Esophagus muscularis mucosa (tissue), 4 donors: ENCODE results near the gene TNFAIP8L2. TPM values are rescaled to one million over a fixed set of nuclear protein-coding genes. Genes with fewer than 3 reads are reported as not detected.

Experiments
- DNase-seq: peaks from one replicate; pipeline ENCODE4 v3.0.0-alpha.2; 2017; ENCODE audit errors: extremely low spot score
- H3K27ac ChIP-seq, 4 donors: fragments of 200-600 bp; sonication (generic); replicated peaks in 1 of 4; 1 replicate in 3 of 4; 2 replicates in 1 of 4; pipeline ENCODE4 v1.5.1; 2016 to 2019; ENCODE audit warnings: mild to moderate bottlenecking in 1 of 4
- H3K27me3 ChIP-seq, 4 donors: fragments of 200-600 bp; sonication (generic); one replicate each; pipeline versions ENCODE4 v1.5.1 to v1.6.0; 2016 to 2019
- H3K36me3 ChIP-seq, 4 donors: fragments of 200-600 bp; sonication (generic); one replicate each; pipeline ENCODE4 v1.5.1; 2016 to 2019
- H3K4me1 ChIP-seq, 4 donors: fragments of 200-600 bp; sonication (generic); one replicate each; pipeline ENCODE4 v1.5.1; 2016 to 2019
- H3K4me3 ChIP-seq, 4 donors: fragments of 200-600 bp; sonication (generic); 1 replicate in 2 of 4; 2 replicates in 2 of 4; pipeline ENCODE4 v1.5.1; 2016 to 2019; ENCODE audit warnings: mild to moderate bottlenecking in 4 of 4, moderate library complexity in 1 of 4
- H3K9me3 ChIP-seq, 4 donors: fragments of 200-600 bp; sonication (generic); 1 replicate in 3 of 4; 2 replicates in 1 of 4; pipeline ENCODE4 v1.5.1; 2016 to 2019
- EP300 ChIP-seq: sonication (generic); formaldehyde crosslinking; IDR thresholded peaks from one replicate; pipeline ENCODE4 v1.6.1; 2017; ENCODE audit warnings: antibody characterized with exemption
- POLR2A ChIP-seq: fragments of 450-650 bp; IDR thresholded peaks from one replicate; pipeline ENCODE4 v1.6.1; 2017; ENCODE audit warnings: antibody characterized with exemption, moderate library complexity, mild to moderate bottlenecking, low read depth
- POLR2AphosphoS5 ChIP-seq, 2 donors: sonication (generic); formaldehyde crosslinking; IDR thresholded peaks; one replicate each; pipeline ENCODE4 v1.6.1; 2017; ENCODE audit warnings: antibody characterized with exemption in 2 of 2
- WGBS: methylation state at CpG from one replicate; pipeline ENCODE4 v1.1.5; 2018; 5-methylcytosine and 5-hydroxymethylcytosine counted together
- intact Hi-C: fragments of 100-400 bp; cut with DNase I; formaldehyde crosslinking; loops from one replicate; pipeline ENCODE4 v1.15.1; 2023
- total RNA-seq, 4 donors: library from RNA; depleted of rRNA; stranded (reverse); fragments of >200 nt; gene quantifications; one replicate each; pipeline versions ENCODE4 v1.1.0 to v1.2.1, GENCODE V29; 2016
- TF ChIP-seq, protein P1 (sequence below), 3 experiments: fragments of 200-600 bp in 2 of 3; fragments of 450-650 bp in 1 of 3; sonication (generic) in 2 of 3; IDR thresholded peaks; one replicate each; pipeline ENCODE4 v1.5.1; 2017 to 2019; ENCODE audit warnings: antibody characterized with exemption in 3 of 3, mild to moderate bottlenecking in 2 of 3, moderate library complexity in 1 of 3

Gene TNFAIP8L2
- total RNA-seq = 1 to 10 TPM; 2.8 to 8.3 (median 5.0) TPM

GRCh38 chr1:151156515-151156819 lies at the start of gene TNFAIP8L2:
TSS of gene TNFAIP8L2 (plus strand) at chr1:151156649. CDS start at chr1:151158698, 2,049 bp downstream.
- TF ChIP-seq, protein P1, sequence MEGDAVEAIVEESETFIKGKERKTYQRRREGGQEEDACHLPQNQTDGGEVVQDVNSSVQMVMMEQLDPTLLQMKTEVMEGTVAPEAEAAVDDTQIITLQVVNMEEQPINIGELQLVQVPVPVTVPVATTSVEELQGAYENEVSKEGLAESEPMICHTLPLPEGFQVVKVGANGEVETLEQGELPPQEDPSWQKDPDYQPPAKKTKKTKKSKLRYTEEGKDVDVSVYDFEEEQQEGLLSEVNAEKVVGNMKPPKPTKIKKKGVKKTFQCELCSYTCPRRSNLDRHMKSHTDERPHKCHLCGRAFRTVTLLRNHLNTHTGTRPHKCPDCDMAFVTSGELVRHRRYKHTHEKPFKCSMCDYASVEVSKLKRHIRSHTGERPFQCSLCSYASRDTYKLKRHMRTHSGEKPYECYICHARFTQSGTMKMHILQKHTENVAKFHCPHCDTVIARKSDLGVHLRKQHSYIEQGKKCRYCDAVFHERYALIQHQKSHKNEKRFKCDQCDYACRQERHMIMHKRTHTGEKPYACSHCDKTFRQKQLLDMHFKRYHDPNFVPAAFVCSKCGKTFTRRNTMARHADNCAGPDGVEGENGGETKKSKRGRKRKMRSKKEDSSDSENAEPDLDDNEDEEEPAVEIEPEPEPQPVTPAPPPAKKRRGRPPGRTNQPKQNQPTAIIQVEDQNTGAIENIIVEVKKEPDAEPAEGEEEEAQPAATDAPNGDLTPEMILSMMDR (IDR thresholded peaks at IDR 0.05) = no peak
- TF ChIP-seq POLR2A (no peak), POLR2AphosphoS5 (IDR thresholded peaks at IDR 0.05) (no peak), EP300 (no peak)
- no peaks in the 10 kb centered on the region for H3K27me3 ChIP-seq

DNA sequence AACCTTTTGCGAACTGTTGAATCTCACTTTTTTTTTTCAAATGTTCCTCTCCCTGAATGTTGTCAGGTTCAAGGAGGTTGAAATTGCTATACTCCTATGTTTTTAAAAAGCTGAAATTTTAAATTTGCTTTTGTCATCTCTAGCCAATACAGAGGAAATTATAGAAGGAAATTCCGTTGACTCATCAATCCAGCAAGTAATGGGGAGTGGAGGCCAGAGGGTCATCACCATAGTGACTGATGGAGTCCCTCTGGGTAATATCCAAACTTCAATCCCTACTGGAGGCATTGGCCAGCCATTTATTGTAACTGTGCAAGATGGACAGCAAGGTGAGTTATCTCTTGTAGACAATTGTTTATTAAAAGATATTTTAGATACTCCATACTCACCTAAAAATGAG lies 49.6 kb upstream of the TNFAIP8L2 start:
- DNase-seq = no peak
- Histone ChIP-seq H3K4me1 (no peaks in the 10 kb centered on the region), H3K27me3 (no peaks in the 10 kb centered on the region), H3K4me3 (no peak overlapping the region), H3K27ac (no peak overlapping the region), H3K36me3 (peaks cover 5 to 84% (median 46%) of the 10 kb centered on the region in 4 donors), H3K9me3 (no peaks in the 10 kb centered on the region)
- TF ChIP-seq EP300 = no peak
- TF ChIP-seq POLR2AphosphoS5 (IDR thresholded peaks at IDR 0.05) = no peak
- no peak for TF ChIP-seq POLR2A
- TF ChIP-seq, protein P1 (IDR thresholded peaks at IDR 0.05) = no peak
- 69% methylated on average over 2 of the region's 2 CpGs for WGBS
- intact Hi-C loops = no loop called here

More at GRCh38 chr1:151156515-151156819, at the start of gene TNFAIP8L2:
- Histone ChIP-seq H3K4me3 (peak within 1 kb of the TSS; percentile 27 to 46 (median 32)), H3K4me1 (peaks cover 5 to 19% (median 17%) of the 10 kb centered on the region in 4 donors), H3K36me3 (peaks cover 13 to 61% (median 49%) of the 10 kb centered on the region in 4 donors), H3K27ac (peak within 1 kb of the TSS in 2 of 4 donors; percentile 3 to 25), H3K9me3 (no peaks in the 10 kb centered on the region)
- intact Hi-C loops = loop anchor here (2.0 to 5.0 kb wide), 2 partner anchors 58 to 129 kb away; no protein-coding TSS in a partner anchor
- no peak for DNase-seq
- WGBS = 64% methylated on average over 4 of the region's 4 CpGs

DNA sequence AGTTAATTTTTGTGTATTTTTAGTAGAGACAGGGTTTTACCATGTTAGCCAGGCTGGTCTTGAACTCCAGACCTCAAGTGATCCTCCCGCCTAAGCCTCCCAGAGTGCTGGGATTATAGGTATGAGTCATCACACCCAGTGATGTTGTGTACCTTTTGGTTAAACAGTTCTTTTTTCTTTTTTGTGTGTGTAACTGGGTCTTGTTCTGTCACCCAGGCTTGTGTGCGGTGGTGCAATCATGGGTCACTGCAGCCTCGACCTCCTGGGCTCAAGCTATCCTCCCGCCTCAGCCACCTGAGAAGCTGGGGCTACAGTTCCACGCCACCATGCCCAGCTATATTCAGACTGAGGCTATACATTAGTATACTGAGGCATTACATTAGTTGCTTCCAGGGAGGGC lies 48.1 kb upstream of the TNFAIP8L2 start:
- intact Hi-C loops = no loop called here
- DNase-seq = no peak
- H3K36me3 ChIP-seq = peaks cover 5 to 84% (median 48%) of the 10 kb centered on the region in 4 donors

DNA sequence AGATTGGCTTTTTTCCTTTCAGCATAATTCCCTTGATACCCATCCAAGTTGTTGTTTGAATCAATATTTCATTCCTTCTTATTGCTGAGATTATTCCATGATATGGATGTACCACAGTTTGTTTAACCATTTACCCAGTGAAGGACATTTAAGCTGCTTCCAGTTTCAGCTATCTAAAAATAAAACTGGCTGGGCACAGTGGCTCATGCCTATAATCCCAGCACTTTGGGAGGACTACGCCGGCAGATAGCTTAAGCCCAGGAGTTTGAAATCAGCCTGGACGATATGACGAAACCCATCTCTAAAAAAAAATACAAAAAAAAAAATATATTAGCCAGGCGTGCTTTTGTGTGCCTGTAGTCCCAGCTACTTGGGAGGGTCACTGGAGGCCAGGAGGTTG lies 42.6 kb upstream of the TNFAIP8L2 start:
- Histone ChIP-seq H3K36me3 (peaks cover 20 to 87% (median 38%) of the 10 kb centered on the region in 4 donors), H3K4me3 (no peak overlapping the region), H3K27me3 (no peaks in the 10 kb centered on the region), H3K9me3 (no peaks in the 10 kb centered on the region), H3K4me1 (no peaks in the 10 kb centered on the region), H3K27ac (no peak overlapping the region)
- intact Hi-C loops = no loop called here
- TF ChIP-seq, protein P1 (IDR thresholded peaks at IDR 0.05) = no peak
- no peak for TF ChIP-seq EP300
- TF ChIP-seq POLR2AphosphoS5 (IDR thresholded peaks at IDR 0.05) = no peak
- no peak for TF ChIP-seq POLR2A
- WGBS = 93% methylated on average over 5 of the region's 5 CpGs
- DNase-seq = no peak

More for the DNA sequence above, 48.1 kb upstream of the TNFAIP8L2 start:
- no peak overlapping the region for H3K4me3 ChIP-seq
- WGBS = 96% methylated on average over 5 of the region's 5 CpGs
- H3K27ac ChIP-seq = no peak overlapping the region
- no peaks in the 10 kb centered on the region for H3K27me3 ChIP-seq
- H3K9me3 ChIP-seq = no peaks in the 10 kb centered on the region
- no peak for TF ChIP-seq POLR2AphosphoS5 (IDR thresholded peaks at IDR 0.05)
- TF ChIP-seq, protein P1 (IDR thresholded peaks at IDR 0.05) = no peak
- no peak for TF ChIP-seq POLR2A
- no peak for TF ChIP-seq EP300
- no peaks in the 10 kb centered on the region for H3K4me1 ChIP-seq
